CD14-positive monocyte (primary cell): ENCODE data around the gene STT3B. TPM values are rescaled to one million over a fixed set of nuclear protein-coding genes. Genes with fewer than 3 reads are reported as not detected.

Experiments used
- DNase-seq, 3 donors: peaks; one replicate each; pipeline ENCODE4 v3.0.0-alpha.2; 2011 to 2022
- H2AFZ ChIP-seq: 2 replicates; pipeline ENCODE4 v1.6.0; 2012; ENCODE audit warnings: mild to moderate bottlenecking, low read depth, low read length, inconsistent platforms; ENCODE audit not compliant: insufficient read depth, poor library complexity, severe bottlenecking
- H3K27ac ChIP-seq, 2 donors: 1 replicate in 1 of 2; 2 replicates in 1 of 2; pipeline ENCODE4 v1.5.1; 2012 to 2013; ENCODE audit warnings: low read length in 2 of 2, control low read depth in 1 of 2, inconsistent platforms in 1 of 2, low read depth in 1 of 2, mild to moderate bottlenecking in 1 of 2
- H3K27me3 ChIP-seq, 2 donors: one replicate each; pipeline versions ENCODE4 v1.6.0 to v1.6.1; 2011 to 2013; ENCODE audit warnings: low read length in 2 of 2; ENCODE audit not compliant: control insufficient read depth in 2 of 2, insufficient read depth in 2 of 2
- H3K36me3 ChIP-seq, 2 donors: replicated peaks in 1 of 2; 1 replicate in 1 of 2; 2 replicates in 1 of 2; pipeline versions ENCODE4 v1.5.1 to v1.6.1; 2012 to 2013; ENCODE audit warnings: low read length in 2 of 2, control low read depth in 1 of 2, inconsistent platforms in 1 of 2, mild to moderate bottlenecking in 1 of 2; ENCODE audit not compliant: insufficient read depth in 2 of 2, control insufficient read depth in 1 of 2
- H3K4me1 ChIP-seq, 2 donors: 1 replicate in 1 of 2; 2 replicates in 1 of 2; pipeline versions ENCODE4 v1.5.1 to v1.6.1; 2012 to 2013; ENCODE audit warnings: low read length in 2 of 2, control low read depth in 1 of 2, inconsistent platforms in 1 of 2, mild to moderate bottlenecking in 1 of 2, moderate library complexity in 1 of 2; ENCODE audit not compliant: insufficient read depth in 2 of 2, control insufficient read depth in 1 of 2
- H3K4me2 ChIP-seq: replicated peaks from 2 replicates; pipeline ENCODE3; 2012; ENCODE audit warnings: low read length, moderate library complexity, mild to moderate bottlenecking; ENCODE audit not compliant: poor library complexity, severe bottlenecking; ENCODE audit errors: extremely low read depth
- H3K4me3 ChIP-seq, 3 experiments: fragments of 200-600 bp in 1 of 3; sonication (generic) in 1 of 3; replicated peaks in 1 of 3; 1 replicate in 2 of 3; 2 replicates in 1 of 3; pipeline ENCODE4 v1.5.1; 2011 to 2013; ENCODE audit warnings: low read length in 3 of 3, mild to moderate bottlenecking in 3 of 3, control low read depth in 2 of 3, low read depth in 2 of 3, inconsistent platforms in 1 of 3, moderate library complexity in 1 of 3
- H3K79me2 ChIP-seq: 2 replicates; pipeline ENCODE4 v1.6.0; 2012; ENCODE audit warnings: mild to moderate bottlenecking, control low read depth, inconsistent platforms, low read length, moderate library complexity; ENCODE audit not compliant: insufficient read depth
- H3K9ac ChIP-seq: 2 replicates; pipeline ENCODE4 v1.6.0; 2017; ENCODE audit warnings: low read length, mild to moderate bottlenecking; ENCODE audit not compliant: insufficient read depth, poor library complexity, severe bottlenecking
- H3K9me3 ChIP-seq, 2 donors: replicated peaks in 1 of 2; 1 replicate in 1 of 2; 2 replicates in 1 of 2; pipeline versions ENCODE4 v1.5.1 to v1.6.1; 2012 to 2013; ENCODE audit warnings: low read length in 2 of 2, control low read depth in 1 of 2; ENCODE audit not compliant: control insufficient read depth in 1 of 2, insufficient read depth in 1 of 2
- H4K20me1 ChIP-seq: 2 replicates; pipeline ENCODE4 v1.6.0; 2012; ENCODE audit warnings: mild to moderate bottlenecking, low read length, control low read depth, moderate library complexity; ENCODE audit not compliant: insufficient read depth
- H3K27ac Mint-ChIP-seq, 7 donors: one replicate each; pipeline ENCODE4 v1.8.0; 2020; ENCODE audit warnings: mild to moderate bottlenecking in 7 of 7, mixed read lengths in 7 of 7, moderate library complexity in 6 of 7, inconsistent platforms in 2 of 7
- H3K27me3 Mint-ChIP-seq, 3 donors: one replicate each; pipeline ENCODE4 v1.8.0; 2021 to 2022; ENCODE audit warnings: low read depth in 3 of 3, mild to moderate bottlenecking in 3 of 3, mixed read lengths in 3 of 3, moderate library complexity in 3 of 3, inconsistent platforms in 1 of 3
- H3K36me3 Mint-ChIP-seq, 2 donors: one replicate each; pipeline ENCODE4 v1.8.0; 2020; ENCODE audit warnings: mixed read lengths in 2 of 2, inconsistent platforms in 1 of 2, mild to moderate bottlenecking in 1 of 2
- H3K4me1 Mint-ChIP-seq: one replicate; pipeline ENCODE4 v1.8.0; 2020; ENCODE audit warnings: mild to moderate bottlenecking, mixed read lengths
- H3K4me3 Mint-ChIP-seq, 2 donors: one replicate each; pipeline ENCODE4 v1.8.0; 2020; ENCODE audit warnings: mild to moderate bottlenecking in 2 of 2, mixed read lengths in 2 of 2, moderate library complexity in 1 of 2
- H3K9me3 Mint-ChIP-seq, 7 donors: one replicate each; pipeline ENCODE4 v1.8.0; 2020 to 2022; ENCODE audit warnings: mixed read lengths in 7 of 7, mild to moderate bottlenecking in 6 of 7, moderate library complexity in 6 of 7, inconsistent platforms in 2 of 7
- CTCF ChIP-seq: fragments of 200-600 bp; IDR thresholded peaks from one replicate; pipeline ENCODE4 v1.8.0; 2022; ENCODE audit warnings: antibody characterized with exemption, mild to moderate bottlenecking
- WGBS: methylation state at CpG from one replicate; pipeline ENCODE4 v1.1.5; 2013; ENCODE audit warnings: missing lambda C conversion rate; ENCODE audit not compliant: insufficient coverage; 5-methylcytosine and 5-hydroxymethylcytosine counted together
- intact Hi-C, 2 donors: fragments of 100-400 bp; cut with micrococcal nuclease; formaldehyde crosslinking; loops; one replicate each; pipeline versions ENCODE4 v1.15.0 to v1.15.1; 2023
- polyA plus RNA-seq, 3 donors: library from polyadenylated mRNA; depleted of rRNA in 1 of 3; unstranded in 2 of 3; stranded (reverse) in 1 of 3; fragments of 300-500 nt in 2 of 3; fragments of >200 nt in 1 of 3; fragmentation: Illumina TruSeq in 2 of 3; gene quantifications; 1 replicate in 2 of 3; 2 replicates in 1 of 3; pipeline ENCODE4 v1.2.3, GENCODE V29; 2012 to 2021

The STT3B gene
- polyA plus RNA-seq, 3 donors: 47.3 to 97.0 (median 86.3) TPM

GRCh38 chr3:31661286-31661685 lies 128.6 kb downstream of the STT3B start:
- Mint-ChIP-seq H3K27me3 (peaks cover 0 to 3% (median 0%) of the 10 kb centered on the region in 3 donors), H3K4me1 (peaks cover 2% of the 10 kb centered on the region), H3K9me3 (peaks cover 6 to 21% (median 9%) of the 10 kb centered on the region in 7 donors), H3K4me3 (no peak overlapping the region), H3K27ac (peak overlapping the region in 1 of 7 donors; percentile 31), H3K36me3 (no peaks in the 10 kb centered on the region)
- 60% methylated on average over 2 of the region's 5 CpGs for WGBS
- Histone ChIP-seq H3K79me2 (no peaks in the 10 kb centered on the region), H2AFZ (no peak overlapping the region), H3K36me3 (no peaks in the 10 kb centered on the region), H3K27me3 (no peaks in the 10 kb centered on the region), H3K4me3 (no peak overlapping the region), H3K9ac (no peak overlapping the region), H3K27ac (no peak overlapping the region), H4K20me1 (no peaks in the 10 kb centered on the region), H3K4me2 (no peak overlapping the region), H3K9me3 (peaks cover 0 to 13% of the 10 kb centered on the region in 2 donors), H3K4me1 (no peaks in the 10 kb centered on the region)
- no peak for TF ChIP-seq CTCF
- DNase-seq: no peak
- intact Hi-C loops: no loop called here

DNA sequence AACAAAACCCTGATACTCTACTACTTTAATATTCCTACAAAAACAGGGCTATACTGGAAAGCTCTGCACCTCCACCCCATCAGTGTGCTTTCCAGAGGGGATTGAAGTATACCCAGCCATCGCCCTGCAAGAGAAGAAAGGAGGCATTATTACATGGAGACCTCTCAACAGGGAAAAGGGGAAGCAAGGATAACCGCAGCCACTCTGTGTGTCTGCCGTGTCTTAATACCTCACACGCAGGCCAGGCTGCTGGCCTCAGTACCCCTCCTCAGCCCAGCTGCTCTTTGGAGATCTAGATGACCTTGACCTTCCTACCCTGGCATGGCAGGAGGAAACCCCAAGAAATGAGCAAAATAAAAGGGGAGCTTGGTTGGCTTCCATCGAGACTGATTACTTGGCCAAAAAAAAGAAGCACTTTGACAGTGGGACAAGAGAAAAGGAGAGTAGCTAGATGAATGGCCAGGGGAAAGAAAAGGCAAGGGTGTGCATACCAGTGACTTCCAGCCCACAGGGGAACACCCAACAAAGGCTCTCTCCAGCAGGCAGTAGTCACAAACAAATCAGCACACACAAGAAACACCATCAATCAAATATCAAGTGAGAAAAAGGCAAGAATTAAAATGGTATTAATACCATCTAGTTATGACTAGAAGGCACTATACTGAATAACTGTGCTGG lies 129.4 kb downstream of the STT3B start:
- no peaks in the 10 kb centered on the region for H3K36me3 Mint-ChIP-seq
- no peak for TF ChIP-seq CTCF
- no peaks in the 10 kb centered on the region for H3K27me3 ChIP-seq
- peaks cover 0 to 3% (median 0%) of the 10 kb centered on the region in 3 donors for H3K27me3 Mint-ChIP-seq
- H3K4me2 ChIP-seq: no peak overlapping the region
- H3K4me1 Mint-ChIP-seq: peaks cover 2% of the 10 kb centered on the region
- peak in 2 of 3 donors; percentile 6 to 33 for DNase-seq
- no peaks in the 10 kb centered on the region for H3K4me1 ChIP-seq
- peaks cover 2 to 14% (median 7%) of the 10 kb centered on the region in 7 donors for H3K9me3 Mint-ChIP-seq
- no peak overlapping the region for H3K27ac Mint-ChIP-seq
- H3K4me3 ChIP-seq: no peak overlapping the region
- intact Hi-C loops: no loop called here
- peaks cover 0 to 9% of the 10 kb centered on the region in 2 donors for H3K9me3 ChIP-seq
- 85% methylated on average over 4 of the region's 5 CpGs for WGBS
- no peaks in the 10 kb centered on the region for H3K36me3 ChIP-seq
- no peak overlapping the region for H3K27ac ChIP-seq
- no peak overlapping the region for H3K4me3 Mint-ChIP-seq
- no peak overlapping the region for H2AFZ ChIP-seq
- H3K79me2 ChIP-seq: no peaks in the 10 kb centered on the region
- H4K20me1 ChIP-seq: no peaks in the 10 kb centered on the region
- H3K9ac ChIP-seq: no peak overlapping the region
